GM12801 (cell line): Measurements from ENCODE around the gene BRME1.

Experiments used
- CTCF ChIP-seq: IDR thresholded peaks from one replicate; pipeline ENCODE4 v1.5.1; 2011; ENCODE audit warnings: control low read depth; ENCODE audit not compliant: insufficient read length; ENCODE audit errors: extremely low read depth

The BRME1 gene

DNA sequence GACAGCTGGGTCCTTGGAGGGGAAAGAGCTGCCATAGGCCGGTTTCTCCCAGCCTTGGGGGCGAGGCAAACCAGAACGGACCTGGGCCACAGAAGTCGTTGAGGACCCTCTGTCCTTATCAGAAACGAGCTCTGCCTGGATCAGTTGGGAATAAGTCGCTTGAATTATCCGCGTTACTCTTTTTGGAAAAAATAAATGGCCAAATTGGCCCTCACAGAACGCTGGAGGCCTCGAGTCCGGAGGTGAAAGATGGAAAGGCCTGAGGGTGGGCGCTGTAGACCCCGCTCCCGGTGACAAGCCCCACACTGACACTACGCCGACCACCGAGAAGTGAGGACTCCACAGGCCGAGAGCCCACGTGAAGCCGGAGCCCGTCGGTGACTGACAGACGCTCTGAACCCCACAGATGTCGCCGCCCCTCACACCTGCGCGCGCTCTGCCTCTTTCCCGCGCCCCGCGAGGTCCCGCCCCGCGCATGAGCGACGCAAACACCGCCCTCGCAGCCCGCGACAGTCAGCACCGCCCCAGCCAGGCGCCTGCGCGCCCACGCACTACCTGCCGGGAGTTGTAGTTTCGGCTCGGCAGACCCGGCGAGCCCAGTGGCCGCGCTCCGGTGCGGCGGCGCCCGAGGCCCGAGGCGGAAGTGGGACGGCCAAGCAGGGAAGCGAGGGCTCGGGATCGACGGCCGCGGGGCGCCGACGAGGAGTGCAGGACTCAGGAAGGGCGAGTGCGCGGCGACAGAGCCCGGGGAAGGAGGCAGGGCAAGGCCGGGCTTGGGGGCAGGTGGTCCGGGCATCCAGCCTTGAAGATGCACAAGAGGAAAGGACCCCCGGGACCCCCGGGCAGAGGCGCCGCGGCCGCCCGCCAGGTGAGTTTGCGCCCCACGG lies at the start of gene BRME1, which contains the start of gene CC2D1A:
Gene BRME1 (minus strand): TSS at position 484 of the 887 bp plus-strand sequence. CDS start 1,225 bp downstream, outside the sequence.
Gene CC2D1A (plus strand): TSS at position 568 of the 887 bp plus-strand sequence. CDS start 241 bp downstream, at position 809.
- TF ChIP-seq CTCF = no peak

GRCh38 chr19:13954185-13954584 lies 48.3 kb upstream of the BRME1 start:
- TF ChIP-seq CTCF = no peak

DNA sequence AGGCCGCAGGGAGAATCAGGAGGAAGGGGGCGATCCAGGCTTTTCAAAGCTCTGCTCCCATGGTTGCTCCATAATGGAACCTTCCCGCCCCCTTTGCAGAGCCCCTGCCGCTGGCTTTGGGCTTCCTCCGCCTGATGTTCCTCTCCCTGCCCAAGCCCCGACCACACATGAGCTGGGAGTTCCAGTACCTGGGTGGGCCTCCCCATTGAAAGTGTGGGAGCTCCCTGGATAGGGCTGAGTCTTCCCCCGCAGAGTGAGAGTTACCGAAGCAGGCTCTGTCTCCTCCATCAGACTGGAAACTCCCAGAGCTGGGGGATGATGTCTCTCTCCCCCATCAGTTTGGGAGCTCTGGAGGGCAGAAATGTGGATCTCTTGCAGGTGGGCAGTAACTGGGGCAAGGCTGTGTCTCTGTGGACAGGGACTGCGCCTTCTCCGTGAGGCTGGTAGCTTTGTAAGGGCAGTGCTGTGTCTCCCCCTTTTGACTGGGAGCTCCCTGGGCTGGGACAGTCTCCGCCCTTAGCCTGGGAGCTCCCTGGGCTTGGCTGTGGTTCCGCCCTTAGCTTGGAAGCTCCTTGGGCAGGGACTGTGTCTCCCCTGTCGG lies 47.1 kb upstream of the BRME1 start:
- TF ChIP-seq CTCF = no peak

- TF ChIP-seq CTCF = no peak
Observed at GRCh38 chr19:13952154-13952930, 46.4 kb upstream of the BRME1 start, which contains the start of gene DCAF15. Gene DCAF15, plus strand, starts transcription at chr19:13952509. Its CDS starts 4 bp downstream, at chr19:13952513.

DNA sequence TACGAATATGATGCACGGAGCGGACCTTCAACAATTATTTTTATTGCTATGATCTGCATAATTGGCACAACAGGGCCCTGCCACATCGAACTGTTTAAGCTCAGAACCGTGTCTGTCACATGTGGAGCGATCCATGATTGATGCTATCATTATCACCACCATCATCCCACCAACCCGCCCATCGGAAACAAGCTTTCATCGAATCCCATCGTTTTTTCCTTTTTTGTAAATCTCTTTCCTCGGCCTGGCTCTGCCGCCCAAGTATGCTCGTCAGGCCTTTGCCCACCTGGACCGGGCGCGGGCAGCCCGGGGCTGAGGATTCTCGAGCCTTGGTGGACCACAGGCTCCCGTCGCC lies 45.9 kb upstream of the BRME1 start:
- TF ChIP-seq CTCF = no peak

DNA sequence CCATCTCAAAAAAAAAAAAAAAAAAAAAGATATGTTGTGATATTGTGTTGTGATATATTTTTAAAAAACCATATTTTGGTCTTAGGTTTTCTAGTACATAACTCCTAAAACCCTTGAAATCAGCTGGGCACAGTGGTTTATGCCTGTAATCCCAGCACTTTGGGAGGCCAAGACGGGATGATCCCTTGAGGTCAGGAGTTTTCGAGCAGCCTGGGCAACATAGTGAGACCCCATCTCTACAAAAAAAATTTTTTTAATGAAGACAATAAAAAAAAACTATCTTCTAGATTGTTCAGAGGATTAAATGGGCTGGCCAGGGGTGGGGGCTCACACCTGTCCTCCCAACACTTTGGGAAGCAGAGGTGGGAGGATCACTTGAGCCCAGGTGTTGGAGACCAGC lies 45.1 kb upstream of the BRME1 start:
- TF ChIP-seq CTCF = no peak

- TF ChIP-seq CTCF = no peak
Observed at GRCh38 chr19:13946414-13946813, 40.5 kb upstream of the BRME1 start.
